AG04449 (cell line): ENCODE data around the gene LARGE1.
A peak's percentile ranks its signal among the peaks of the same experiment; 100 is the strongest.

Experiments used
- CTCF ChIA-PET: fragments of 350-600 bp; formaldehyde crosslinking; extraction: SDS; loops from one replicate; lab custom pipeline; 2021; ENCODE audit warnings: antibody characterized with exemption; lab: Yijun Ruan, JAX
- POLR2A ChIA-PET: fragments of 400-600, 350-600 bp; formaldehyde crosslinking; extraction: SDS; loops from one replicate; lab custom pipeline; 2020; ENCODE audit warnings: antibody characterized with exemption, inconsistent platforms; lab: Yijun Ruan, JAX
- DNase-seq: peaks from one replicate; pipeline ENCODE4 v3.0.0-alpha.2; 2010; ENCODE audit warnings: low read depth, low spot score
- H3K4me3 ChIP-seq: 2 replicates; pipeline ENCODE4 v1.5.1; 2011; ENCODE audit warnings: low read depth, mild to moderate bottlenecking, control low read depth, low read length
- CTCF ChIP-seq: IDR thresholded peaks from one replicate; pipeline ENCODE4 v1.5.1; 2011; ENCODE audit warnings: mild to moderate bottlenecking, moderate library complexity, low read length, control low read depth, inconsistent platforms; ENCODE audit not compliant: insufficient read depth; ENCODE audit errors: missing control alignments

Gene LARGE1

DNA sequence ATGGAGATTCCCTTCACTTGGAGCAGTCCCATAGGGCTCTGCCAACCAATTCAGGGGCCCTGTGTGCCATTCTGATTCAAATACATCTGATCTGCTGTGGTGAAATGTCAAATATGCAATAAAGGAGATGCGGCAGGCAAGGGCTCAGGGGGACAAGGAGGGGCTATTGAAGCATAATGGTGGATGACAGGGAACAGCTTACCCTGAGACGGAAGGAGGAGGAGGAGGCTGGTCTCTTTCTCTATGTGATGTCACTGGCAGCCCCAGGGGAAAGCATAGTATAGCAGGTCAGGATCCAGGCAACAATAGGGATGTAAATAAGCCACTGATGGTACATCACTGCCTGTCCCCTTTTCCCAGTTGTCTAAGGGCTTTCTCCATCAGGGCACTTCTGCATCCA, 511.2 kb downstream of the LARGE1 start:
- no peak overlapping the region for H3K4me3 ChIP-seq
- DNase-seq, result no peak
- POLR2A ChIA-PET, result no interaction called here
- CTCF ChIA-PET, result interaction anchor here (0.7 kb wide), 1 partner anchor 1589 kb away, joined by 3 read pairs; no protein-coding TSS in a partner anchor
- no peak for TF ChIP-seq CTCF

- ChIA-PET CTCF (no interaction called here), POLR2A (no interaction called here)
- H3K4me3 ChIP-seq, result no peak overlapping the region
- TF ChIP-seq CTCF, result no peak
- DNase-seq, result no peak
These were observed 515.1 kb downstream of the LARGE1 start for GRCh38 chr22:33405194-33405593.

DNA sequence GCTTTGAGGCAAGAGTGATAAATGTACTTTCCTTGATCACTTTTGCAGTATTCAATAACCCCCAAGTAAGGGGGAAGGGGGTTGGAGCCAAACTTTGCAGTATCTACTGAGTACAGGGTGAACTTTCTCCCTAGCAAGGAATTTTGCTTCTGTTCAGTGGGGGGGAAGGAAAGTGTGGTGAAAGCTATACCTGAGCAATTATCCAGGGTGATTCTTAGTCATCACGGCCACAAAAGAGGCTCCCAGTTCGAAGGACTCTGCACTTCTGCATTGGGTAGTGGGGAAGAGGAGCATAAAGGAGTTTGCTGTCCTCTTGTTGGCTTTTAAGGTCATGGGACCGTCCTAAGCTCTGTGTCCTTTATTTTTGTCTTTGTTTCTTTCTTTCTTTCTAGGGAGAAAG, 515.6 kb downstream of the LARGE1 start:
- no peak overlapping the region for H3K4me3 ChIP-seq
- ChIA-PET POLR2A (no interaction called here), CTCF (no interaction called here)
- DNase-seq, result no peak
- TF ChIP-seq CTCF, result no peak

DNA sequence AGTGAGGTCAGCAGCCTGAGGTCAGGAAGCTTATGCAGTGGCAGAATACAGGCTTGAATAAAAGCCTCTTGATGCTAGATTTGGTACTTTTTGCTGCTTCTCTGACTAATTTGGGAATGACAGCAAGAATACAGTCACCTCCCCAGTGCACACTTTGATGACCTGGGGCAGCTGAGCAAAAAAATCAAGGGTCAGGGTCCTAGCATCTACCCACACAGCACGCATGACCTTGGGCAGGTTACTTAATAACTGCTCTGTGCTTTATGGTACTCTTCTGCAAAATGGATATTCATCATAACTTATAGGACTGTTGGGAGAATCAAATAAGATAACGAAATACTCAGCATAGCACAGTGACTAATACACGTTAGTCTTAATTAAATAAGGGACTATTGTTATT, 518.0 kb downstream of the LARGE1 start:
- ChIA-PET CTCF (interaction anchor here (1.2 to 2.4 kb wide), 2 partner anchors 9 to 117 kb away, joined by 3 to 6 read pairs; no protein-coding TSS in a partner anchor), POLR2A (no interaction called here)
- no peak overlapping the region for H3K4me3 ChIP-seq
- DNase-seq, result no peak
- no peak for TF ChIP-seq CTCF

GRCh38 chr22:33401291-33401690, 519.0 kb downstream of the LARGE1 start:
- peak; percentile 33 for DNase-seq
- CTCF ChIA-PET, result interaction anchor here (1.2 to 2.4 kb wide), 2 partner anchors 10 to 118 kb away, joined by 3 to 6 read pairs; no protein-coding TSS in a partner anchor
- POLR2A ChIA-PET, result no interaction called here
- no peak for TF ChIP-seq CTCF
- H3K4me3 ChIP-seq, result no peak overlapping the region

- no peak overlapping the region for H3K4me3 ChIP-seq
- no peak for DNase-seq
- TF ChIP-seq CTCF, result no peak
- ChIA-PET POLR2A (no interaction called here), CTCF (interaction anchor here (1.2 to 2.4 kb wide), 2 partner anchors 10 to 118 kb away, joined by 3 to 6 read pairs; no protein-coding TSS in a partner anchor)
These were observed 519.4 kb downstream of the LARGE1 start for GRCh38 chr22:33400891-33401290.
